Fibroblast of the aortic adventitia (primary cell): ENCODE results near the gene CAST. TPM values are rescaled to one million over a fixed set of nuclear protein-coding genes. Genes with fewer than 3 reads are reported as not detected.

Experiments
- DNase-seq: peaks from one replicate; pipeline ENCODE4 v3.0.0-alpha.2; 2010; ENCODE audit warnings: low read depth
- H3K4me3 ChIP-seq: 2 replicates; pipeline ENCODE4 v1.5.1; 2011; ENCODE audit warnings: low read depth, mild to moderate bottlenecking, control low read depth, low read length, moderate library complexity
- CTCF ChIP-seq: IDR thresholded peaks from 2 replicates; pipeline ENCODE4 v1.5.1; 2011; ENCODE audit warnings: mild to moderate bottlenecking, low read length, control low read depth, inconsistent platforms; ENCODE audit not compliant: insufficient read depth
- total RNA-seq: library from RNA; depleted of rRNA; stranded (reverse); fragments of >200 nt; gene quantifications from 2 replicates; pipeline ENCODE4 v1.2.3, GENCODE V29; 2012; ENCODE audit warnings: low replicate concordance

The CAST gene
- total RNA-seq, 1 donor, result 398 TPM

DNA sequence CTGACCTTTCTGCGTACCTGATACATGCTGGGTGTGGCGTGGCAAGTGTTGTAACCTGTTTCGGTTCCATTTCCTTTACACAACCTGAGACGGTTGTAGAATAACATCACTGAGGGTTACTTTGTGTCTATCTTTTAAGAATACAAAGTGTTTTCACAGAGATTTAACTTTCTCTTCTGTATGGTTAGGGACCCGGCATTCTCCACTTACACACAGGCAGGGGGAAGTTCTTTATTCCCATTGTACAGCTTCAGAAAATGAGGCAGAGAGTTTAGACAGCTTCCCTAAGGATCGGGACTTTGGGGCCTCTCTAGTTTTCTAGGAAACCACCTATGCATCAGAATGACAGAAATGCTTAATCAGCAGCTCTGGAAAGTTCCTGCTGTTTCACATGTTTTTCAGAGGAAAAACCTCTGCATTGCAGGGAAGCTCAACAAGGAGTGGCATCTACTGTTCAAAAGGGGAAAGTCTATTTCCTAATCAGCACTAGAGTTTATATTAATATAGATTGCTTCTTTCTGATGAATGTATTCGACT is 41.3 kb downstream of the CAST start:
- peak overlapping the region; percentile 74 for H3K4me3 ChIP-seq
- no peak for TF ChIP-seq CTCF
- DNase-seq, result peak; percentile 37

DNA sequence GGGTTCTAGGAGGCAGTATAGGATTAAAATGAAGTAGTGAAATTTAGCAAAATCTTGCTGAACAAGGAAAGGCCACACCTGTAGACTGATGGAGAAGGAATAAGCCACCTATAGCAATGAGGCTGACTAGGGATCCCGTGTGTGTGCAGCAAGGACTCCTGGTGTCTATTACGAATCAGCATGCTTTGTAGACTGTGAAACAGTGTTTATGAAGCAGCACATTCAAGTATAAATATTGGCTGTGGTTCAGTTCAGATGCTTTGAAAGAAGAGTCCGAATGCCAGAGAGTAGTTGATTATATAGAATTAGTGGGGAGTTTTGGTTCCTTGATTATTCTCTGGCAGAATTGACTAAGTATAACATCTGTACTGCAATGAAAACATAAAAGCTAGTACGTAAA is 41.8 kb downstream of the CAST start:
- no peak for TF ChIP-seq CTCF
- no peak for DNase-seq
- peak overlapping the region; percentile 74 for H3K4me3 ChIP-seq

DNA sequence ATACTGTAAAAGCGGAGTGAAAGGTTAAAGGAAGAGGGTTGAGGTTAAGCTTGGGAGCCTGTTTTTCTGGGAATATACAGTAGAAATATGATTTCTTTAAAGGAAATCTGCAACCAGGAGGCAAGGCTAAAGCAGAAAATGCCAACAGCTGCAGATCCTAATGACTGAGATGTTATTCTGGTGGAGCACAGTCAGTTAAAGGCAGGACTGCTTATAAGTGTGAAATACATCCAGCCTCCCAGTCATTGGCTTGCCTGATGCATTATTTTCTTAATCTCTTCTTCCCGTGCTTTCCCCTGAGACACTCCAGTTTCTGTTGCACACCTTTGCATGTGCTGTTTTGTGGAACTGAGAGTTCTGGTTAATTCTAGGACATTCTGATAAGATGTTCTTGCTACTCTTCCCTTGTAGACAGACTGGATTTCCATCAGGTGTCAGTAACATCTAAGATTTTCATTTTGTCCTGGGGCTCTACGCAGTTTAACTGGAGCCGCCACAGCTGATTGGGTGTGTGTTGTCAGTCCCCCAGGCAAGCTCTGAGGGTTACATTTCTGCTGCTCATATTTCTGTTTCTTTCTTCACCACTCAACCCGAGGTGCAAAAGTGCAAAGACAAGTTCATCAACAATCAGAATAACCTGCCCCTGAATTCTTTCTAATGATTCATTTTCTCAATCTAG is 44.4 kb downstream of the CAST start:
- no peak for DNase-seq
- no peak overlapping the region for H3K4me3 ChIP-seq
- no peak for TF ChIP-seq CTCF

DNA sequence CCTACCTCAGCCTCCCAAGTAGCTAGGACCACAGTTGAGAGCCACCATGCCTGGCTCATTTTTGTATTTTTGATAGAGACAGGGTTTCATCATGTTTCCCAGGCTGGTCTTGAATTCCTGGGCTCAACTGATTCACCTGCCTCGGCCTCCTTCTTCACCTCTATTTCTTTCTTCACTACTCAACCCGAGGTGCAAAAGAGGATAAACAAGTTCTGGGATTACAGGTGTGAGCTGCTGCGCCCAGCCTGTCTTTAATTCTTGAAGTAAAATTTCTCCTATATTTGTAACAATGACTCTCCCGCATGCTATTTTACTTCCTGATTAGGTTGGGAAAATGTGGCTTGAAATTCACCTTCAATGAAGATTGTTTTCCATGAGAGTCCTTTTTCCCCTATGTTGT is 46.4 kb downstream of the CAST start:
- DNase-seq, result no peak
- TF ChIP-seq CTCF, result no peak
- no peak overlapping the region for H3K4me3 ChIP-seq

DNA sequence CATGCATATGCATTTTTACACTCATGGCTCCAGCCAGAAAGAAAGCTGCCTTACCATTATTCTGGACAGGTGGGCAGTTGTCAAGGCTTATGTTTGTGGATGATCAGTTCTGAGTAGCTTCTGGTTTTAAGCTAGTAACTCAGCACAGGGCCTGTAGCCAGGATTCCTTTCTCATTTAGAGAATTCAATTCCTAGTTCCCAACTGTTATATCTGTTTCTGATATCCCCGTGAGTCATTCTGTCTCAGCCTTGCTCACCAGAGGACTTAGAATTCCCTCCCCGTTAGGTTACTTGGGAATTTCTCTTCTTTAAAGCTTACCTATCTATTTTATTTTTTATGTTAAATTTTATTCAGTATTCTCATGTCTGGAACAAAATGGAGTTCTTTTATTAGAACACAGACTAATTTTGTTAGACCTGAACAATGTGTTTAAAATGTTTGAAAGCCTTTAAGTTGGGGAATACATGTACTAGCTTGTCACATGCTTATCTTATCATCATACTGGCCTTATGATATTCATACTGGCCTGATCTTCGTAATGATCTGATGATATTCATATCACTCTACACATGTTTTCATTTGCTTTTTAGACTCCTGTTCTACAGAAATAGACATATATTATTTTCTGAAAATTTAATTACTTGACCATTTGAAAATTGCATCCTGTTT is 47.1 kb downstream of the CAST start:
- peak; percentile 86 for DNase-seq
- no peak for TF ChIP-seq CTCF
- H3K4me3 ChIP-seq, result no peak overlapping the region

DNA sequence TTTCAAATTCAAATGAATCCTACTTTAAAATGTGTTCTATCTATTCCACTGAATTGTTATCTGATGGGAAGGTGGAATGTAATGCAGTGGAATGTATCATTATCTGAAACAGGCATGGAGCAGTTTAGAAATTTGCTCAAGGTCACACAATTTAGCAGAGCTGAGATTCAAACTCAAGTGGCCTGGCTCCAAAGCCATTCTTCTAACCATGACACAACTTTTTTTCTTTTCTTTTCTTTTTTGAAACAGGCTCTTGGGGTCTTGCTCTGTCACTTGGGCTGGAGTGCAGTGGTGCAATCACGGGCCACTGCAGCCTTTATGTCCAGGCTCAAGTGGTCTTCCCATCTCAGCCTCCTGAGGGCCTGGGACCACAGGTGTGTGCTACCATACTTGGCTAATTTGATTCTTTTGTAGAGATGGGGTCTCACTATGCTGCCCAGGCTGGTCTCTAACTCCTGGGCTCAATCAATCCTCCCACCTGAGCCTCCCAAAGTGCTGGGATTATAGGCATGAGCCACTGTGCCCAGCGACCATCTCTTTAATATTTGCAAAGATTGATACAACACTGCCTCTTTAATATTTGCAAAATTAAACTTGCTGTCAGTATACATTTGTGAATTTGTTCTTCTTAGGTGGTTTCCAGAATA is 50.0 kb downstream of the CAST start:
- TF ChIP-seq CTCF, result no peak
- peak; percentile 48 for DNase-seq
- no peak overlapping the region for H3K4me3 ChIP-seq
